Activated CD4-positive, alpha-beta T cell treated with anti-CD3 and anti-CD28 coated beads for 1 hour (primary cell): Measurements from ENCODE around the gene DYNC1I1.

ENCODE experiments used
- DNase-seq: peaks from one replicate; pipeline ENCODE4 v3.0.0-alpha.2; 2020

DYNC1I1 gene

DNA sequence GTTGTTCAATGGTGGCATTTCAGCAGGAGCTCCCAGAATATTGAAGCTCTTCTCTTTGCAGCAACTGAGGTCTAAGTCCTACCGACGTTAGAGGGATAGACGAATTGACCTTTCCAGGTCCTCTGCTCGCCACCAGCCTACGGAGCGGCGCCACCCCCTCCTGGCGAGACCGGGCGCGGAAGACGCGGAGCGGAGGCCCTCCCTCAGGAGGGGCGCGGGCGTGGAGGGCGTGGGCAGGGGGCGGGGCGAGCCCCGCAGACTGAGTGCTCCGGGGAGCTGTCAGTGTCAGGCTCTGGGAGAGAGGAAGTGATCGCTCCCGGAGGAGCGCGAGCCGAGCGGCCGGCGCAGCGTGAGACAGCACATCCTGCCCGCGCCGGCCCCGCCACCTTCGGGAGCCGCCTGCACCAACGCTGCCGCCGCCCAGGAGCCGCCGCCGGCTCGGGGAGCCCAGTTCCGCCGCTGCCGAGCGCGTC is at the start of gene DYNC1I1:
Gene DYNC1I1, plus strand, starts transcription at position 257 of the 473 bp plus-strand sequence. CDS start 32,176 bp downstream, outside the sequence.
- DNase-seq: no peak

GRCh38 chr7:95723583-95724180 is 48.7 kb upstream of the DYNC1I1 start:
- DNase-seq: no peak

DNA sequence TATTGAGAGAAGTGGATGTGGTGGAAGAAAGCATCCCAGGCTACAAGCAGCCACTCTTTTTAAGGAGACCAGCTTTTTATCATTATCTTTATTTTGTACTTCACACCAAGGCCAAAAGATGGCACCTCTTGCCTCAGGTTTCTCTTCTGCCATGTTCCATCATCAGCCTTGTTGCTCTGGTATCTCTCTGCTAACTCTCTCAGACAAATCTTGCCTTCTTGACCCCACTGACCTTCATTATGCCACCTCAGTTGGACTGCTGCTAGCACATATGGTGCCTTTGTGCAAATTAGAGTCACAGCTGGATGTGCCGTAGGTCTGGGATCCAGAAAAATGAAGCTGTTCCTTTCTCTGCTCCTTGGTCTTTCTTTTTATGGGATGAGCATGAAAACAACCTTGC is 47.1 kb upstream of the DYNC1I1 start:
- no peak for DNase-seq

DNA sequence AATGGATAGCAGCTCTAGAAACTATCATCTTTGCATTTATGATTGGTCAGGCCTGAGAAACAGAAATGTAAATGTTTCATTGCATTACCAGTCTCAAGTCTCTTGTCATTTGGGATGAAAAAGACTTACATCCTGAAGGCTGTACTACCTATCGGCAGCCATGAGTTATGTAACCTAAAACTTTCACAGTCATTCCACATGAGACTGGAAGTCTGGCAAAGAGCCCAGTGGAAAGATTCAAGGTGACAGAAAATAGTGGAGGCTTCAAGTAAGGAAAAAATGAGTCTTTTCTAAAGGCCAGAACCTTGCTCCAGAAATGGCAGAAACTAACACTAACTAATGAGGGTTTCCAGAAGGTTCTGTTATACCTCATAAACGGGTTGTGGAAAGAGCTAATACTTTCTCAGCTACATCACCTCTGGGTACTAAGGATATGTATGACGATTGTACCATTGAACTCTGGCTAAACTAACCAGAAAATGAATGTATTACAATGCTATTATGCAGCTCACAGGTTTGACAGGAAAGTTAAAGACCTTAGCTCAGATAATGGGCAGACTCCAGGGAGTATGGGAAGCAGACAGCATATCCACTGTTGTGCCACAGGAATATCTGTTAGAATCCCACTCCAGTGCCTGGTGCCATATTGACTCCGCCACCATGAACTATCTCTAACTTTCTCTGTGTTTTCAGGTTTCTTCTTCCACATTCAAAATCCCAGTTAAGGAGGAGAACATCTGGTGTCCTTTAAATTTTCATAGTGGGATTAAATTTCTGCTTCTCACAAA is 41.7 kb upstream of the DYNC1I1 start:
- DNase-seq: no peak

DNA sequence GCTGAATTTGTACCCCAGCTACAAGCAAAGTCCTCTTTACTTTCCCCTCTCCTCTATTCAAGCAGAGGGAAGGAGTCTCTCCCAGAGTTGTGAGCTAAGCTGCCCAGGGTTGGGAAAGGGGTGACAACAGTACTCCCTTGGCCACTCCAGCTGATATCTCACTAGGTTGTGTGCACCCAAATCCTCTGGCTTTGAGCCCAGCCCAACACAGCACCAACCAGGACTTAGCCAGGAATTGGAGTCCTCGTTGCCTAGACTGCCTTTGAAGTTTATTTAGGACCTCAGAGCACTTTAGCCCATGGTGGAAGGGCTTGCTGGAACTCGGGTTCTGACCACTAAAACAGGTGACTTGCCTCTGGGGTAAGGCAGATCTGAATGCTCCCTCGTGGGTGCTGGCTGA is 35.7 kb upstream of the DYNC1I1 start:
- no peak for DNase-seq

DNA sequence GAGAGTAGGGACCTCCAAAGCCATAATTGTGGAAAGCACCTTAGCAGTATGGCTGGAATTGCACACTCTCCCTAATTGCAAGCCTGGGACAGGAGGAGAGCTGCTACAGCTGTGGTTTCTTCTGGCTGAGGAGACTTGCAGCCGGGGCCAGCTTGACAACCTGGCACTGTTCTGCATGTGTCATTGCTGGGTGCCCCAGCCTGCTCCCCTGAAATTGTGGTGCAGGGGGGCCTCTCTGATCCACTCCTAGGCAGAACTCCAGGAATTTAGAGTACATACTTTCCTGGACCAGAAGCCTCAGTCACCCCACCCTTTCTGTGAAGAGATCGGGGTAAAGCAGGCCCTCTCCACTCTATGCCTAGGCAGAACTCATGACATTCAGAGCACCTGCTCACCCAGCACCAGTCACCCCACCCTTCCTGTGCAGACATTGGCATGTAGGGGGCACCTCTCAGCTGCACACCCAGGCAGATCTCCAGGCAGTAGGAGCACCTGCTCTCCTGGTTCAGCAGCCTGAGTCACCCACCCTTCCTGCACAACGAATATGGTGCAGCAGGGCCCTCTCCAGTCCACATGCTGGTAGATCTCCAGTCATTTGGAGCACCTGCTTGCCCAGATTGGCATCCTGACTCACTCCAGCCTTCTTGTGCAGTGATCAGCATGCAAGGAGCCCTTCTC is 34.4 kb upstream of the DYNC1I1 start:
- no peak for DNase-seq

- DNase-seq: no peak
Measured at GRCh38 chr7:95749044-95749443, 23.3 kb upstream of the DYNC1I1 start.

- DNase-seq: no peak
Measured at GRCh38 chr7:95749515-95749914, 22.8 kb upstream of the DYNC1I1 start.

- DNase-seq: no peak
Measured at GRCh38 chr7:95753440-95753839, 18.9 kb upstream of the DYNC1I1 start.

GRCh38 chr7:95755277-95755934 is 16.9 kb upstream of the DYNC1I1 start:
- no peak for DNase-seq

DNA sequence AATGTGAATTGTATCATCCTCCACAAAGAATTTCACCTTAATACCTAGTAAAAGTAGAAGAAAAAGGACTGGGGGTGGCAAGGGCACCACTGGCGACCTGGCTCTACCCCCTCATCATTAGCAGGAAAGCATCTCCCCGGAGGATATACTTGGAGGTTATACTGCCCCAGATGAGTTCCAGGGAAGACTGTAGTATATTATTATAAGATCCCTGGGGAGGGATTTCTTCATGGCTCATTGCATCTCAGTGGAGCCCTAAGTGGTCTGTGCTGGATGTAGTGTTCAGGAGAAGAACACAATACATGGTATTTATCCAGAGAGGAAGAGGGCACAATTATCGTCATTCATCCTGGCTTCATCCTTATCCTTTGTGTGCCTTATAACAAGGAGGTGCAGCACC is 14.2 kb upstream of the DYNC1I1 start:
- DNase-seq: no peak

GRCh38 chr7:95766086-95766485 is 6.3 kb upstream of the DYNC1I1 start:
- DNase-seq: no peak

- DNase-seq: no peak
Measured at GRCh38 chr7:95766657-95767056, 5.7 kb upstream of the DYNC1I1 start.

- no peak for DNase-seq
Measured at GRCh38 chr7:95772771-95773581, 622 bp downstream of the DYNC1I1 start.

GRCh38 chr7:95776561-95777185 is 4.3 kb downstream of the DYNC1I1 start:
- no peak for DNase-seq

DNA sequence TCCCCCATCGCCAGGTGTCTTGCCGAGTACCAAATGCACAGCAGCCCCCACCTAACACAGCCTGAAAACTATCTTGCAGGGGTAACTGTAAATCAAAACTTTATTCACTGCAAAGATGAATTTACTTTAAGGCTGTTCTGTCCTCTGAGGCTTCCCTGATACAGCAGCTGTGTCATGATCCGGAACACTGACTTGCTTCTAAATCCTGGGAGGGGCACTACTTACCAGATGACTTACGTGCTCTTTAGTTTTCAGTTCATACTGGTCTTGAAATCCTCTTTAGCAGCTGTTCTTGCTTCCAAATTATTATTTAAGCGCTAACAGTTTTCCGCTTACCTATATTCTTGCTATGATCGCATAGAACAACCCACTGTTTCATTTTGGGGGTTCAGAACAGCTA is 4.9 kb downstream of the DYNC1I1 start:
- DNase-seq: no peak

- DNase-seq: no peak
Measured at GRCh38 chr7:95780665-95781064, 8.3 kb downstream of the DYNC1I1 start.

- DNase-seq: no peak
Measured at GRCh38 chr7:95781961-95782586, 9.7 kb downstream of the DYNC1I1 start.

DNA sequence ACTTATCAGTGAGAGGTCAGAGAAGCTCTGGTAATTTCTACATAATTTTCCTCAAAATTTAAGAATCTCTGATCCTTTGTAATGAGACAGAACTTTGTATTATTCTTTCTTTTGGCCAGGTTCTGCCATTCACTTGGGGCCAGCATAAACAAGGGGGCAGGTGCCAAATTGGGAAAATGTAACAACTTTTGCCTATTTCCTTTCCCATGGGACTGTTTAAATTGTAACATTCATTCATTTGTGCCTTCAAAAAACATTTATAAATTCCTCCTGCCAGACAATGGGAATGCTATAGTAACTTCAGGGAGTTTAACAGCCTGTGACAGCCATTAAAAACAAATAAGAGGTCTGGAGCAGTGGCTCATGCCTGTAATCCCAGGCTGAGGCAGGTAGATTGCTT is 12.4 kb downstream of the DYNC1I1 start:
- DNase-seq: no peak

DNA sequence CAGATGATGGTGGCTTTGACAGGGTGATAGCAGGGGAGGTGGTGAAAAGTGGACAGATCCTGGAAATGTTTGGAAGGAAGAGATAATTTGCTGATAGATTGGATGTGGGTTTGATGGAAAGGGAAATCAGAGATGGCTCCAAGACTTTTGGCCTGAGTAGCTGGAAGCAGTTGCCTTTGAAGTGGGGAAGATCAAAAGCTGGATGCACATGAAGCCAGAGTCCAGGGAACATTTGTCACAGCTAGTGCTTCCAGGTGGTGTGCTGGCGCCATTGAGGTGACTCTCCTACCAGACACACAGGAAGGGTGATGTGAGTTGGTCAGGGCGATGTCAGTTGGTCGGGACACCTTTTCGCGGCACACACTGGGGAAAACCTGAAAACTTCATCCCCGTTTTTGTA is 15.9 kb downstream of the DYNC1I1 start:
- DNase-seq: no peak

DNA sequence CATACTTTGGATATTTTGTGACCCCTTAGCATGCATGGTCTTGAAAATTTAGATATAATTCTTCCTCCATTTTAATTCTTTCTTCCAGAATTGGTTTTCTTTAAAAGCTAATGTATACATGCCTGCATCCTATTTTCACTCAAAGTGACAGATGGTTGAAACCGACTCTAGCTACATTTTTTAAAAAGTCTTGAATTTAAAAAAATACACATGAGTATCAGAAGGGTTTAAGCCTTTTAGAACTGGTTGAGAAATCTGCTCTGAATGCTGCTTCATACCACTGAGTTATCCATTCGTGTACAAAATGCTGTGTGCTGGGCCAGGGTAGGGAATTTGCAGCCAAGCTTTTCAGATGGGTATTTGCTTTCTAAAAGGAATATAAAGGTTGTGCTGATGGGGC is 16.5 kb downstream of the DYNC1I1 start:
- DNase-seq: no peak

DNA sequence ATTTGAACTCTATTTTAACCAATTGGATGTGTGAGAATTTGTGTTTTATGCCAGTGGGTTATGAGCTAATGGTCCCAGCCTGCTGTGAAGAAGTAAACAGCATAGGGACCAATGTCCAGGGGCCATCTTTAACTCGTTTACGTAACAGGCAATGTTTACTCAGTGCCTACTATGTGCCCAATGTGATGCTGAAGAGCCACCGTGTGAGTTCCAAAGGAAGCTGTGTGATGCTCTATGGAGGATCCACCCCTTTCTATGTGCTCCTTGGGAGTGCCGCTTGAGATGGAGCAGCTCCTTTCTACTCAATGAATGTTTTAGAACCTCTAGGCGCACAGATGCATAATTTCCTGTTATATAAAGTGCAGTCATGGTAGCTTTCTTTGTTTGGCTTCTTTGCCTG is 21.3 kb downstream of the DYNC1I1 start:
- no peak for DNase-seq
